C1 segment of cervical spinal cord (tissue), 14 donors: ENCODE results near the gene MIPOL1.

Source experiments
- DNase-seq, 14 donors: peaks; one replicate each; lab custom pipeline; 2025; lab: John Stamatoyannopoulos, UW

The MIPOL1 gene

DNA sequence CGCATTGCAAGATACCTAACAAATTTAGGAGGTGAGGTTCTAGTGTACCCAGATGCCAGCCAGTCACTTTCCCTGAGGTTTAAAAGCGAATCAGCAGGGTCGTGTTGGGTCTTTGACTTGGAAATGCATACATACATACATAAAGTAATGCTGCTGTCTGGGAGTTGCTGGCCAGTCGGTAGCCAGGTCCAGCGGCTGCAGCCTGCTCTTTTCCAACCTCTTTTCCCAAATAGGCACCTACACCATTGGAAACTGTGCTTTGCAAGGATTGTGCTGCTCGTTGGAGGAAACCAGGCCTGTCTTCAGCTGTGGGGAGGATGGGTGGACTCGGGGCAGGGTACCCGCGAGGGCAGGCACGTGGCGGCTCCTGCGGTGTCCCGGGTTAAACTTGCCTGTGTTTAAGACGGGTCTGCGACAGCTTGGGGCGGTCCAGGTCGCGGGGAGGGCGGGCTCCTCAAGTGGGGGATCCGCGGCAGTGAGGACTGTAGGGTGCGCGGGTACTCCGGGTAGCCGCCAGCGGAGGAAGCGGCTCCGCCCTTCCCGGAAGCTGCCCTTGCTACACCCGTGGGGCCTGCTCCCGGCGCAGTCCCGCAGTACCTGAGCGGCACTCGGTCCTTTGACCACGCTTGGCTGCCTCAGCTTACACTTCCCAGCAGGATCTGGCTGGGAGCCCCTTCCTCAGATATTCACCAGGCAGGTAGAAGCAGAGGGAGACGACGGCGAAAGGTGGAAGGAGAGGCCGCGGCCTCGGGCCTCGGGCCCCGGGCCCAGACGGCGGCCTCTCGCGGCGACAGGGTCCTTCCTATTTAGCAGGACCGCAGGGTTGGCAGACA lies 400.4 kb downstream of the MIPOL1 start:
- no peak for DNase-seq

DNA sequence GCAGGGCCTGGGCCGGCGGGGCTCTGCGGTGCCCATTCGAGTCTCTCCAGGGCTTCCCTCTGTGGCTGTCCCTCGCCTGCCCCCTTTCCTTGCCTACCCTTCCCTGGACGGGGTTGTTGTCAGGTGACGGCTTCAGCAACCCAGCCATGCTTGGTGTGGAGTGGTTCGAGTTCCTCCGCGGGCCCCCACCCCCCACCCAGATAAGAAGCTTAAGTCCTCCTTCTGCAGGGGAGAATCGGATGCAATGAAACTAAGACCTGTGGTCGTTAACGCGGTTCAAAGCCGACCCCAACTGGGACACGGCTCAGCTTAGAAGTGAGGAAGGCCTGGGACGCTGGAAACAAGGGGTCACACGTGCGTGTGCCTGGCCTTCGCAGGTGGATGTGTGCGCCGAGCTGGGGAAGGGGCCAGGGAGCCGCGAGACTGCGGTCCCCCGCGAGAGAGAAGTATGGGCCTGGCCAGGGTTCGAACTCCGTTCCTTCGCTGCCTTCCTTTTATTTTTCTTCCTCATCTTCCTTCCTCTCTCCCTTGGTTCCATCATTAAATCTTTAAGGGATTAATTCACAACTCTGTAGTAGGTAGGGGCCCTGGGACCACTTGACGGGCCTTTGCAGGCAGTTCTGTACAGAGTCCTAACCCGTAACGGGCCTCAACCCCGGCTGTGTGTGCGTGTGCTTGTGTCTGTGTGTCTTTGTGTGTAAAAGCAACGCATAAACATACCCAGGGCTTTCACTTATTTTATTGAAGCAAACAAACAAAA lies 401.2 kb downstream of the MIPOL1 start:
- DNase-seq: no peak

DNA sequence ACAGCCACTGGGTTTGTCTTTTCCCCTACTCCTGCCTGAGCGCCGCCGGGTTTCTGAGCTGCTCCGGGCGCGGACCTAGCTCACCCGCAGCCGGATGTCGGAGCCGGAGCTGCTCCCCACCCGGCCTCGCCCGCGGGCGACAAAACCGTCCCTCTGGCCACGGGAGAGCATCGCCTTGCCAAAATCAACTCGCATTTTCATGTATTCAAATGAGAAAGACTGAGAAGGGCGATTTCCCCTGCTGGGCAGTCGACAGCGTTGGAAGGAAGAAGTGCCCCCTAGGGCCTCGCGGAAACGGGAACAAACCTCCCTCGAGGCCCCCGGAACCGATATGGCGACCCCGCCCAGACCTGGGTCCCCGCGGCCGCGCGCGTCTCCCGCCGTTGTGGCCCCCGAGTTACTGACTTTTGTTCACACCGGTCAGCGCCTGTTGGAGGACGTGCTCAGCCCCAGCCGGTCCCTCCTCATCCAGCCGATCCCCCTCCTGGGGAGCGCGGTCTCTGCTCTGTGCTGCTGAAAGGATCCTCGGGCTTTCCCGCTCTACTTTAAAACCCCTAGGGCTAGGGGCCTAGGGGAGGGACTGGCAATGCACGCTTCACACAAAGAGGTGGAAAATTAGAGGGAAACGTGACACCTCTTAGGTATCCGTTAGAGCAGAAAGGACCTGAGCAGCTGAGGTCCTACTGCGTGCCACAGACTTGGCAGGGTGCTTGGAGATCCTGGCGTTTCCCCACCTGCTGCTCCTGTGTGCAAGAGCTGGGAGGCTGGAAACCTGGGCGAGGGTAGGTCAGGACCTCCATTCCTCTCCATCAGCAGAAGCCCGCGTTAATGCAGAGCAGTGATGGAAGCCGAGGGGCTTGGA lies 402.0 kb downstream of the MIPOL1 start:
- no peak for DNase-seq

DNA sequence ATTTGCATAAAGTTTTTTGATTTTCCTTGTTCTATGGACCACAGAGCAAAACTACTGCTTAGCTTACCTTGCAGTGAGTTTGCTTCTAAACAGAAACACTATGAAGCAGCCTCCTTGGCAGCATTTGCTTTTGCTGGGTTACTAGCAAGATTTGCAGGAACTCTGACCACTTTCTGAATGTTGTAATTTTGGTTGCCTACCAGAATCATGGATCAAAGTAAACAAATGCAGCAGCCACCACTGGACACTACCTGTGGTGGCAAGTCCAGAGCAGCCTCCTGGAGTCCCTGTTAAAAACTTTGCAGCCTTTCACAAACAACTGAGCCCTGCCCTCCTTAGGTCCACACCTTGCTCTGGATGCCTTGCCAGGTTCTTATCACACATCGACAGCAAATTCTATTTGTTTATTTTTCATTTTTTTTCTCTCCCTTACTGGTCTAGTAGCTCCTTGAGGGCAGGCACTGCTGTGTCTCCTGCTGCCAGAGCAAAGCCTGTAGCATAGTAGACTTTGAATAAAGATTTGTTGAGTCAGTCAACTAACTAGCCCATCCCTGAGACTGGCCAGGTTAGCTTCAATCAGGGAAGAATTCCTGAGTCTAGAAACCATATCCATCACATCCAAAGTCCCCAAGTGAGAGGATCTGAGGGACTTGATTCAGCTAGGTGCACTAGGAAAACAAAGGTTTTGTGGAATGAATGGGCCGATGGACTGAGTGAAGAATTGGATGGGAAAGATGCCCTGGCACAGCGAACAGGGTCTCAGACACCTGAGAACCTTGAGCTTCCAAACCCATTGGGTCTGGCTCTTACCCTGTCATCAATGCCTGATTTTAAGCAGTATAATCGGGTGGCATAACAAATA lies 403.4 kb downstream of the MIPOL1 start:
- no peak for DNase-seq

DNA sequence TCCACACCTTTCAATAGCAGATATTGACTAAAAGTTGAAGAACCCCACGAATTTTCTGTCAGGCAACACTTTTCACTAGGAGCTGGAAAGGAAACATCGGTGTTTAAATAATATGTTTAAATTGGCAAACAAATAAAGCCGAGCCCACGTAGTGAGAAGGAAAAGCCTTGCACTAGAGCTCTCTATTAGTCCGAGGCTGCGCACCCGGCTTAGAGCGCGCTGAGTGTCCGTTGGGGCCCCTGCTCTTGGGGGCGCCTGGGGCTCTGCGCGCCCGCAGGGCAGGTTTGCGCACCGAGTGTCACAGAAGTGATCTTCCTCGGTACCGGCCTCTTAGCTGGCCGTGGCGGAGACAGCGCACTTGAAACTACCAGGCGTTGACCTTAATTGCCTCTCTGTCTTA lies 404.1 kb downstream of the MIPOL1 start:
- DNase-seq: no peak
